ENCODE data around the gene SCARB1.

GRCh38 chr12:124841558-124841945 is 22.1 kb downstream of the SCARB1 start:
- TF ChIP-seq FOXP2 (optimal IDR thresholded peaks at IDR 0.05; ENCODE audit: control extremely low read depth, extremely low read length, insufficient read depth) (no peak), POLR2AphosphoS5 (IDR thresholded peaks at IDR 0.05; ENCODE audit: borderline replicate concordance, low read depth, low read length) (no peak)

Data from SK-N-MC (cell line).